GM21529 (cell line): Measurements from ENCODE around the gene PHTF2.

ENCODE experiments used
- ATAC-seq: cut with Tn5 transposase; IDR thresholded peaks from one replicate; pipeline ENCODE4 v1.9.1; 2021; ENCODE audit not compliant: unreplicated experiment

PHTF2 gene

GRCh38 chr7:77918676-77919075 lies 120.1 kb downstream of the PHTF2 start:
- no peak for ATAC-seq

- ATAC-seq = no peak
Observed at GRCh38 chr7:77923419-77923818, 124.8 kb downstream of the PHTF2 start.

GRCh38 chr7:77930496-77930895 lies 131.9 kb downstream of the PHTF2 start:
- ATAC-seq = no peak

GRCh38 chr7:77931841-77932240 lies 133.3 kb downstream of the PHTF2 start:
- ATAC-seq = no peak

GRCh38 chr7:77933394-77933793 lies 134.8 kb downstream of the PHTF2 start:
- ATAC-seq = no peak

GRCh38 chr7:77935652-77936348 lies 137.2 kb downstream of the PHTF2 start:
- ATAC-seq = peak; percentile 49

GRCh38 chr7:77940647-77941046 lies 142.1 kb downstream of the PHTF2 start:
- ATAC-seq = no peak

GRCh38 chr7:77942431-77942830 lies 143.9 kb downstream of the PHTF2 start:
- ATAC-seq = no peak

- ATAC-seq = no peak
Observed at GRCh38 chr7:77944183-77945182, 145.9 kb downstream of the PHTF2 start.

GRCh38 chr7:77950548-77950947 lies 152.0 kb downstream of the PHTF2 start:
- ATAC-seq = no peak

- ATAC-seq = no peak
Observed at GRCh38 chr7:77954773-77955555, 156.4 kb downstream of the PHTF2 start.

- no peak for ATAC-seq
Observed at GRCh38 chr7:77958436-77958835, 159.9 kb downstream of the PHTF2 start.

GRCh38 chr7:77959080-77959479 lies 160.5 kb downstream of the PHTF2 start:
- ATAC-seq = no peak

GRCh38 chr7:77960336-77960735 lies 161.8 kb downstream of the PHTF2 start:
- ATAC-seq = no peak

GRCh38 chr7:77967429-77967828 lies 168.9 kb downstream of the PHTF2 start:
- no peak for ATAC-seq

- ATAC-seq = no peak
Observed at GRCh38 chr7:77971726-77972125, 173.2 kb downstream of the PHTF2 start.

GRCh38 chr7:77975672-77976480 lies 177.3 kb downstream of the PHTF2 start:
- no peak for ATAC-seq

GRCh38 chr7:77979219-77979618 lies 180.6 kb downstream of the PHTF2 start:
- no peak for ATAC-seq

GRCh38 chr7:77980087-77980713 lies 181.6 kb downstream of the PHTF2 start:
- ATAC-seq = no peak
